Prostate gland (tissue), 2 donors: ENCODE results near the gene LRBA.

Experiments
- POLR2A ChIP-seq: fragments of 450-650 bp; IDR thresholded peaks from one replicate; pipeline ENCODE4 v1.6.1; 2016; ENCODE audit warnings: antibody characterized with exemption, mild to moderate bottlenecking
- POLR2AphosphoS5 ChIP-seq: sonication (generic); formaldehyde crosslinking; IDR thresholded peaks from one replicate; pipeline ENCODE4 v1.6.1; 2017; ENCODE audit warnings: antibody characterized with exemption
- TF ChIP-seq, protein P1 (sequence below), 4 experiments: fragments of 200-600 bp in 2 of 4; fragments of 450-650 bp in 2 of 4; sonication (generic) in 2 of 4; IDR thresholded peaks; 1 replicate in 3 of 4; 2 replicates in 1 of 4; pipeline ENCODE4 v1.5.1; 2016 to 2019; ENCODE audit warnings: antibody characterized with exemption in 4 of 4, mild to moderate bottlenecking in 2 of 4, moderate library complexity in 2 of 4

DNA sequence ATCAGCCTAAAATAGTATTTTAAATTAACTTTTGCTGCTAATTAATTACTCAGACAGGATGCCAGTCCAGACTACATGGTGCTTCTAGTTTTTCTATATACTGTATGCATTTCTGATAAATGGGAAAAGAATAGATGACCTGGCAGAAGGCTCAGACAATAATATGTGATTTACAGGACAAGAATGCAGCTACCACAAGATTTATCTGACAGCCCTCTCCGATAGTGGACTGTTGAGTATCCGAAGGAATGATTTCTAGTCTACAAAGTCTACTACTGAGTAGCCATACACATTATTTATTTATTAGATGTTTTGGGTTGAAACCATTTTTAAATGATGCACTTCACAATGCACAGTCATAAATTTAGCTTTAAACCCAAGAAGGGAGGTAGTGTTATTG lies 220.4 kb downstream of the LRBA start:
- TF ChIP-seq, protein P1, sequence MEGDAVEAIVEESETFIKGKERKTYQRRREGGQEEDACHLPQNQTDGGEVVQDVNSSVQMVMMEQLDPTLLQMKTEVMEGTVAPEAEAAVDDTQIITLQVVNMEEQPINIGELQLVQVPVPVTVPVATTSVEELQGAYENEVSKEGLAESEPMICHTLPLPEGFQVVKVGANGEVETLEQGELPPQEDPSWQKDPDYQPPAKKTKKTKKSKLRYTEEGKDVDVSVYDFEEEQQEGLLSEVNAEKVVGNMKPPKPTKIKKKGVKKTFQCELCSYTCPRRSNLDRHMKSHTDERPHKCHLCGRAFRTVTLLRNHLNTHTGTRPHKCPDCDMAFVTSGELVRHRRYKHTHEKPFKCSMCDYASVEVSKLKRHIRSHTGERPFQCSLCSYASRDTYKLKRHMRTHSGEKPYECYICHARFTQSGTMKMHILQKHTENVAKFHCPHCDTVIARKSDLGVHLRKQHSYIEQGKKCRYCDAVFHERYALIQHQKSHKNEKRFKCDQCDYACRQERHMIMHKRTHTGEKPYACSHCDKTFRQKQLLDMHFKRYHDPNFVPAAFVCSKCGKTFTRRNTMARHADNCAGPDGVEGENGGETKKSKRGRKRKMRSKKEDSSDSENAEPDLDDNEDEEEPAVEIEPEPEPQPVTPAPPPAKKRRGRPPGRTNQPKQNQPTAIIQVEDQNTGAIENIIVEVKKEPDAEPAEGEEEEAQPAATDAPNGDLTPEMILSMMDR (IDR thresholded peaks at IDR 0.05) = no peak
- no peak for TF ChIP-seq POLR2AphosphoS5
- TF ChIP-seq POLR2A = no peak
